GM18519 (cell line): ENCODE measurements around the gene SHCBP1.

ENCODE experiments used
- ATAC-seq: cut with Tn5 transposase; IDR thresholded peaks from one replicate; pipeline ENCODE4 v1.9.1; 2021; ENCODE audit warnings: mild to moderate bottlenecking, moderate library complexity; ENCODE audit not compliant: unreplicated experiment, low FRiP score

SHCBP1 gene

GRCh38 chr16:46618516-46618915 lies 2.7 kb downstream of the SHCBP1 start:
- ATAC-seq: no peak

GRCh38 chr16:46614006-46614405 lies 7.2 kb downstream of the SHCBP1 start:
- no peak for ATAC-seq

- no peak for ATAC-seq
These were observed 7.8 kb downstream of the SHCBP1 start for GRCh38 chr16:46613352-46613751.

- peak; percentile 77 for ATAC-seq
These were observed 9.1 kb downstream of the SHCBP1 start for GRCh38 chr16:46612121-46612520.

GRCh38 chr16:46607529-46607928 lies 13.7 kb downstream of the SHCBP1 start:
- no peak for ATAC-seq

GRCh38 chr16:46606231-46606630 lies 14.9 kb downstream of the SHCBP1 start:
- ATAC-seq: no peak

- ATAC-seq: no peak
These were observed 29.9 kb downstream of the SHCBP1 start for GRCh38 chr16:46591257-46591656.

GRCh38 chr16:46586011-46586577 lies 35.1 kb downstream of the SHCBP1 start:
- no peak for ATAC-seq

- no peak for ATAC-seq
These were observed 38.1 kb downstream of the SHCBP1 start for GRCh38 chr16:46583036-46583435.

GRCh38 chr16:46582313-46582712 lies 38.9 kb downstream of the SHCBP1 start:
- no peak for ATAC-seq

- no peak for ATAC-seq
These were observed 43.1 kb downstream of the SHCBP1 start for GRCh38 chr16:46577988-46578579.

- no peak for ATAC-seq
These were observed 47.4 kb downstream of the SHCBP1 start for GRCh38 chr16:46573834-46574159.

- no peak for ATAC-seq
These were observed 48.0 kb downstream of the SHCBP1 start for GRCh38 chr16:46573008-46573833.

- no peak for ATAC-seq
These were observed 51.9 kb downstream of the SHCBP1 start for GRCh38 chr16:46569231-46569735.

GRCh38 chr16:46568472-46569230 lies 52.5 kb downstream of the SHCBP1 start:
- no peak for ATAC-seq

- no peak for ATAC-seq
These were observed 58.2 kb downstream of the SHCBP1 start for GRCh38 chr16:46562979-46563378.

GRCh38 chr16:46558018-46558417 lies 63.2 kb downstream of the SHCBP1 start:
- ATAC-seq: no peak

- ATAC-seq: no peak
These were observed 65.2 kb downstream of the SHCBP1 start for GRCh38 chr16:46555951-46556350.

- ATAC-seq: peak; percentile 51
These were observed 66.7 kb downstream of the SHCBP1 start for GRCh38 chr16:46554435-46554834.

GRCh38 chr16:46549477-46549876 lies 71.7 kb downstream of the SHCBP1 start:
- no peak for ATAC-seq
